GM21447 (cell line): ENCODE results near the gene PPM1M.
A peak's percentile ranks its signal among the peaks of the same experiment; 100 is the strongest.

Experiments used
- ATAC-seq: cut with Tn5 transposase; IDR thresholded peaks from one replicate; pipeline ENCODE4 v1.9.1; 2021; ENCODE audit not compliant: unreplicated experiment

The PPM1M gene

GRCh38 chr3:52243791-52244628 lies 1.5 kb upstream of the PPM1M start:
- ATAC-seq, result peak; percentile 39

DNA sequence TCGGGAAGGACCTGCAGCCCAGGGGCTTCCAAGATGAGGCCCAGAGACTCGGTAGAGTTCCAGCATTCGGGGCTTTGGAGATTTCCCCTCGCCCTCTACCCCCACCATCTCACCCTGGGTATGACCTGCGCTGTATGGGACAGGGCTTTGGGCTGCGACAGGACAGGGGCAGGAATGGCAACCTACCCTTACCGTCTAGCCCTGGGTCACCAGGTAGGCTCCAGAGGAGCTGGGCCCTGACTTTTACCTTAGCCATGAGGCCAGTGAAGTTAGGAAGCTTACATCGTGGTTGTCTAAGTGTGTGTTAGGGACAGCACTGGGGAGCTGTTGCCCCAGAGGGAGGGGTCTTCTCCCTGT lies 683 bp downstream of the PPM1M start:
- ATAC-seq, result no peak

DNA sequence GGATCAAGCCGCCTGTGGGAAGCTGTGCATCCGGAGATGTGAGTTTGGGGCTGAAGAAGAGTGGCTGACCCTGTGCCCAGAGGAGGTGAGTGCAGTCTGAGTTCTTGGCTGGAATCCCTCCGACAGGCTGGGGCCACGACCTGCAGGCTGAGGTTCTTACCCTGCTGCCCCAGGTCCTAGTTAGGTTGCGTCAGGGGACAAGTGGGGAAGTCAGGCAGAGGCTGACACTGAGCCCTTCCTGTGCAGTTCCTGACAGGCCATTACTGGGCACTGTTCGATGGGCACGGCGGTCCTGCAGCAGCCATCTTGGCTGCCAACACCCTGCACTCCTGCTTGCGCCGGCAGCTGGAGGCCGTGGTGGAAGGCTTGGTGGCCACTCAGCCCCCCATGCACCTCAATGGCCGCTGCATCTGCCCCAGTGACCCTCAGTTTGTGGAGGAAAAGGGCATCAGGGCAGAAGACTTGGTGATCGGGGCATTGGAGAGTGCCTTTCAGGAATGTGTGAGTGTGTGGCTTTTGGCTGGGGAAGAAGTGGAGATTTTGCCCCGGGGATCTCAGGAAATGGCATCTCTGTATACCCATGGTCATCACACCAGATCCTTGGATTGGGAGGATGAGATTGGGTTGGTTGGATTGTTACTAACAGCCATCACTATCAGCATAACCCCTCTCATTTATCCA lies 1.3 kb downstream of the PPM1M start:
- no peak for ATAC-seq

DNA sequence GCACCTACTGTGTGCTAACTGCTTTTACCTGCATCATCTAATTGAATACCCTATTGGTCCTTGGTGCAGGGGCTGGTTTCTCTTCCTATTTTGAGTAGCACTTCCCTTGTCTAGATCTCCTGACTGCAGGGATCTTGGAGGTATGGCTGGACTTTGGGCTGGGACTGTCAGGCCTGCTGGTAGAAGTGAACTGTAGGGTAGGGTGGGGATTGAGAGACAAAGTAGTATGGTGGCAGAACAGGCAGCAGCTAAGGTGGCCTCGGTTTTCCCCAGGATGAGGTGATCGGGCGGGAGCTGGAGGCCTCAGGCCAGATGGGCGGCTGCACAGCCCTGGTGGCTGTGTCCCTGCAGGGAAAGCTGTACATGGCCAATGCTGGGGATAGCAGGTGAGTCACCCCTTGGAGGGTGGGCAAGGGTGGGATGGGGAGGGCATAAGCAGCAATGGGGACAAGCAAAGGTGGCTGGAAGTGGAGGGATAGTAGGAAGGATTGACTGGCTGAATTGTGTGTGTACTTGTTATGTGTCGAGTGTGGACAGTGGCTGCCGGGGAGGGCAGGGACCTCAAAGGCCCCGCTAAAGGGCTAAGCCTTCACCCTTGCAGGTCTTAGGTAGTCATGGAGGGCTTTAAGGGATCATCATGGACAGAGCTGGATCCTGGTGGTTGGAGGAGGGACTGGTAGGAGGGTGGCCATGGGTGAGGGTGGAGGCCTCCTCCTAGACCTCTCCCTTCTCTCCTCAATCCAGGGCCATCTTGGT lies 2.0 kb downstream of the PPM1M start:
- no peak for ATAC-seq

GRCh38 chr3:52248165-52248541 lies 2.6 kb downstream of the PPM1M start:
- no peak for ATAC-seq

GRCh38 chr3:52248816-52249547 lies 3.4 kb downstream of the PPM1M start:
- no peak for ATAC-seq

GRCh38 chr3:52249683-52250082 lies 4.1 kb downstream of the PPM1M start:
- ATAC-seq, result no peak

DNA sequence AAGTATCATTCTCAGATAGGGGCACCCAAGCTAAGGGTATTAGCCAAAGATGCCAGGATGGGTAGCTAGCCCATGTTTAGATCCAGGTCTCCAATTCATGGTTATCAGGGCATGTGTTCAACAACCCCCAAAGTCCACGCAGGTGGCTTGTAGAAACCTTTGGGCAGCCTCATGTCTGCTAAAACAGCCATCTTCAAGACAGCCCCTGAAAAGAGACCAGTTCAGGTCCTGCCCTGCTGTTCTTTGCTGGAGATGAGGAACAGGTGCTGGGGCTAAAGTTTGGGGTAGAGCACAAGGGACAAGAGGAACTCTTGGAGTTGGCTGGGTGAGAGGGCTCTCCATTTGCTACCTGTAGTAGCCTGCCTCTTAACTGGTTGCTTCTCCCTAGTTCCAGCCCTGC lies 4.6 kb downstream of the PPM1M start:
- ATAC-seq, result no peak

DNA sequence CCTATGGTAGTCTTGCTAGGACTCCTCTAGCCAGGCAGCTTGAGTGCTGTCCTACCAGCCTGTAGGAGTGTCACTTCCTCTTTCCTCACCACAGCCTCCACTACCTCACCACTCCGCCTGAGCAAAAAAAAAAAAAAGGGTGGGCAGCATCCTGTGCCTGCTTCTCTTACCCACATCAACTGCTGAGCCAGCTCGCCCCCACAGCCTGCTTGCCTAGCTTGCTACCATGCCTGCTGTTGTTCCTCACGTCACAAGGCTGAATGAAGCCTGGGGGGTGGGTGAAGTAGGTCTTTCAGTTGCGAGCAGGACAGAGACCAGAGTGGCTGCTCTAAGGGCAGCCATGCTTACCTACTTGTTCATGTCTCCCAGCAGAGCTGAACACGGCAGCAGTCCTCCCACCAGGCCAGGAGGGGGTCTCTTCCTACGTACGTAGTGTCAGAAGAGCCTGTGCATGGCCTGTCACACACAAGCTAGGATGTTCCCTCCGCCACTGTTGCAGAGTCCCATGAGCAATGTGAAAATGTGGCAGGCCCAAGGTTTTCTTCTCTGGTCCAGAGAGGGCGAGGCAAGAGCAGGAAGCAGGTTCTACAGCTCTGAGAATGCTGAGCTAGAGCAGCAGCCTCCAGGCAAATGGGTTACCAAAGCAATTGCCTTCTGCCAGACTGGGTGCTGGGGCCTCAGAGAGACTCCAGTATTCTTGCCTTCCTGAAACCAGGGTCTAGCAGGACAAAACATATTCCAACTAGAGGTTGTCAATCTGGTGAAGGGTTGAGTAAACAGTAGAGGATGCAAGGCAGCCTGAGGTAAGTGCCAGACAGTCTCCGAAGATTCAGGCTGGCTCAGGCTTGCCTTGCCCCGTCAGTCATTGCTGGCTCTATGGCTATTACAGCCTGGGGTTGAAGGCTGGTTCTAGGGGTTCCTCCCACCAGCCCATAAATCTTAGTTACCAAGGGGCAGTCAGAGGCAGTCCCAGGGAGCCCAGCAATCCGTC lies 8.1 kb downstream of the PPM1M start:
- ATAC-seq, result peak; percentile 92

GRCh38 chr3:52254608-52255007 lies 9.0 kb downstream of the PPM1M start:
- no peak for ATAC-seq

- no peak for ATAC-seq
Observed at GRCh38 chr3:52256159-52256558, 10.6 kb downstream of the PPM1M start.

- no peak for ATAC-seq
Observed at GRCh38 chr3:52256622-52257021, 11.1 kb downstream of the PPM1M start.

- no peak for ATAC-seq
Observed at GRCh38 chr3:52257911-52258310, 12.4 kb downstream of the PPM1M start.

GRCh38 chr3:52259035-52259434 lies 13.5 kb downstream of the PPM1M start:
- no peak for ATAC-seq

GRCh38 chr3:52259448-52259847 lies 13.9 kb downstream of the PPM1M start:
- no peak for ATAC-seq

DNA sequence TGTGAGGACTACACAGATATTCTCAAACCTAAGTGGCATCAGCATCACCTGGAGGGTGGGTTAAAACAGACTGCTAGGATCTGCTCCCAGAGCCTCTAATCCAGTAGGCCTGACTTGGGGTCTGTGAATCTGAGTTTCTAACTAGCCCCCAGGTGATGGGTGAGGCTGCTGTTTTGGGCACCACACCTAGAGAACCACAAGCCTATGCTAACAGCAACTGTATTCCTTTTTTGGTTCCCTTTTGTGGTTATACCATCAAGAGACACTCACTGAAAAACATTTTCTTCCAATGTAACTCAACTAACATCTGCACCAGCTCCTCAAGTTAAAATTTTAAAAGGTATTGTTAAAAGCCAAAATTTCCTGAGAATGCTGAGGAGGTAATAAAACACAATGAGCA lies 16.9 kb downstream of the PPM1M start:
- ATAC-seq, result no peak

GRCh38 chr3:52265387-52265786 lies 19.8 kb downstream of the PPM1M start:
- ATAC-seq, result no peak

DNA sequence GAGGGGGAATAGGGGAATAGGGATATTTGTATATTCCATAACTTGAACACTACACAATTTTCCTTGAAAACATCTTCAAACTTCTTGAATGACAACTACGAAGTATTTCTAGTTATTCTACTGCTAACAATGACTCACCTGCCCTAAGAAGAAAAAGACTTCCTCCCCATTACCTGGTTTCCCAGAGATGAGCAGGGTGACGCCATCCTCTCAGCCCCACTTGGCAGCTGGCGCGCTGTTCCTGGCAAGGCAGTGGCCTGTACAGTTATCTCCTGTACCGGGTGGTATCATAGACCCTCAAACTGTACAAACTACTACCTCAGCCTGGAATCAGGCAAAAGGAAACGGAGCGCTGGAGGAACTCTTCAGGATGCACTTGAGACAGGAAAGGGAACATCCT lies 22.5 kb downstream of the PPM1M start:
- ATAC-seq, result no peak

DNA sequence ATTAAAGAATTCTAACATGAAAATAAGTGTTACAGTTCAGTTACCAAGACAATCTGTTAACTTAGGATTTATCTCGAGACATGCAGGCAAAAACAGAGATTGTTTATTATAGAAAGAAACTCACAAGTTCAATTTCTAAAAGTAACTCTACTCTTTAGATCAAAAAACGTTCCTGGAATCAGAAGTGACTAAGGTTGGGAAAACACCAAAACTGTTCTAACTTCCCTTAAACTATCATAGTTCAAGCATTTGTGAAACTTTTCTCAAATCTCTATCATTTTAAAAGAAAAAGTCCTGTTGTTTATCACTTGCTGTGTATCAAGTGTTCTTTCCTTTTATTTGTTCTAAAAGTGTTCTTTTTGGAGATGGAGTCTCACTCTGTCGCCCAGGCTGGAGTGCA lies 24.2 kb downstream of the PPM1M start:
- ATAC-seq, result no peak

DNA sequence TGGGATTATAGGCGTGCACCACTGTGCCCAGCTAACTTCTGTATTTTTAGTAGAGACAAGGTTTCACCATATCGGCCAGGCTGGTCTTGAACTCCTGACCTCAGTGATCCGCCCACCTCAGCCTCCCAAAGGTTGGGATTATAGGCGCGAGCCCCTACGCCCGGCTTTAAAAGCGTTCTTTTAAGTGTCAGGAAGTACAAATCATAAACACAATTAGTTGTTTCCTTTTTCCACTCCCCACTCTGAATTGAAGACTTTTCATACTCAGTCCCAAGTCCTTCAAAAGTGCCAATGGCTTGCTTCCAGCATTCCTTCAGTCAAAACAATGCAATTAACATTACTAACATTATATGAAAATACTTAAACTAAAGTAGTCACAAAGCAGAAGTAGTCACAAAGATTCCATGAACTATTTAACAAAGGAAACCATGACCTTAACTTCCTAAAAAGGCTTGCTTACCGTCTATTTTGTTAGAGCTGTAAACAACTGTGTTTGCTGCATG lies 24.7 kb downstream of the PPM1M start:
- ATAC-seq, result no peak
